IMR-90 (cell line): ENCODE data around the gene PTPRG. TPM values are rescaled to one million over a fixed set of nuclear protein-coding genes. Genes with fewer than 3 reads are reported as not detected.

ENCODE experiments used
- ATAC-seq: fragments of 200-7000 bp; cut with Tn5 transposase; 2 replicates; pipeline ENCODE4 v1.9.1; 2020; ENCODE audit warnings: low read depth, mild to moderate bottlenecking, moderate library complexity
- BruUV-seq: library from RNA; stranded (reverse); fragments of 400-500 nt; replicated peaks from 2 replicates; lab custom pipeline; 2021; lab: Mats Ljungman, UMichigan
- CTCF ChIA-PET: fragments of 300-600 bp; formaldehyde crosslinking; extraction: SDS; loops from one replicate; lab custom pipeline; 2021; ENCODE audit warnings: antibody characterized with exemption; lab: Yijun Ruan, JAX
- POLR2A ChIA-PET: fragments of 300-600 bp; sonication (Branson Sonifier 250); formaldehyde crosslinking; loops from one replicate; lab custom pipeline; 2022; ENCODE audit warnings: antibody characterized with exemption; ENCODE audit not compliant: unreplicated experiment; lab: Charles Lee
- DNase-seq: peaks from one replicate; pipeline ENCODE4 v3.0.0; 2013
- H2AFZ ChIP-seq: replicated peaks from 2 replicates; pipeline ENCODE3; 2013; ENCODE audit warnings: low read length, mild to moderate bottlenecking; ENCODE audit not compliant: poor library complexity
- H2AK5ac ChIP-seq: 2 replicates; pipeline ENCODE4 v1.6.1; 2013; ENCODE audit warnings: low read depth, low read length, inconsistent platforms
- H2AK9ac ChIP-seq: replicated peaks from 2 replicates; pipeline ENCODE3; 2013; ENCODE audit warnings: mild to moderate bottlenecking, low read depth, low read length, moderate library complexity; ENCODE audit not compliant: poor library complexity
- H2BK120ac ChIP-seq: 2 replicates; pipeline ENCODE4 v1.6.1; 2013; ENCODE audit warnings: low read depth, low read length, inconsistent platforms
- H2BK15ac ChIP-seq: 3 replicates; pipeline ENCODE4 v1.6.1; 2013; ENCODE audit warnings: low read depth, low read length, inconsistent platforms
- H2BK20ac ChIP-seq: 2 replicates; pipeline ENCODE4 v1.6.1; 2013; ENCODE audit warnings: low read depth, mild to moderate bottlenecking, inconsistent platforms, low read length, moderate library complexity
- H2BK5ac ChIP-seq: 2 replicates; pipeline ENCODE4 v1.6.1; 2013; ENCODE audit warnings: mild to moderate bottlenecking, low read depth, low read length, inconsistent platforms; ENCODE audit not compliant: poor library complexity, severe bottlenecking
- H3K14ac ChIP-seq: replicated peaks from 2 replicates; pipeline ENCODE4 v1.6.1; 2013; ENCODE audit warnings: low read depth, low read length, inconsistent platforms
- H3K18ac ChIP-seq: 2 replicates; pipeline ENCODE4 v1.6.1; 2013; ENCODE audit warnings: low read depth, low read length, control low read depth
- H3K23ac ChIP-seq: 2 replicates; pipeline ENCODE4 v1.6.1; 2013; ENCODE audit warnings: low read depth, low read length, inconsistent platforms
- H3K27ac ChIP-seq: 2 replicates; pipeline ENCODE4 v1.5.1; 2013; ENCODE audit warnings: mild to moderate bottlenecking, control low read depth, low read length; ENCODE audit not compliant: insufficient read depth
- H3K27me3 ChIP-seq: 2 replicates; pipeline ENCODE4 v1.6.1; 2013; ENCODE audit warnings: low read length; ENCODE audit not compliant: control insufficient read depth, insufficient read depth
- H3K36me3 ChIP-seq: 2 replicates; pipeline ENCODE4 v1.6.1; 2013; ENCODE audit warnings: low read length, mixed read lengths; ENCODE audit not compliant: control insufficient read depth, insufficient read depth
- H3K4ac ChIP-seq: 2 replicates; pipeline ENCODE4 v1.6.1; 2013; ENCODE audit warnings: low read depth, low read length, inconsistent platforms
- H3K4me1 ChIP-seq: 2 replicates; pipeline ENCODE4 v1.6.1; 2013; ENCODE audit warnings: low read length, mixed read lengths; ENCODE audit not compliant: control insufficient read depth, insufficient read depth
- H3K4me2 ChIP-seq: 2 replicates; pipeline ENCODE4 v1.6.1; 2013; ENCODE audit warnings: low read depth, mild to moderate bottlenecking, control low read depth, low read length, moderate library complexity
- H3K4me3 ChIP-seq: 2 replicates; pipeline ENCODE4 v1.5.1; 2013; ENCODE audit warnings: low read depth, mild to moderate bottlenecking, control low read depth, low read length, moderate library complexity; ENCODE audit not compliant: insufficient read depth
- H3K56ac ChIP-seq: 2 replicates; pipeline ENCODE4 v1.6.1; 2013; ENCODE audit warnings: low read length, inconsistent platforms; ENCODE audit not compliant: insufficient read depth; ENCODE audit errors: extremely low read depth
- H3K79me1 ChIP-seq, 2 experiments: 2 replicates each; pipeline ENCODE4 v1.6.1; 2013; ENCODE audit warnings: low read length in 2 of 2, inconsistent platforms in 1 of 2, low read depth in 1 of 2
- H3K9ac ChIP-seq: 2 replicates; pipeline ENCODE4 v1.6.1; 2013; ENCODE audit warnings: low read depth, low read length, control low read depth
- H3K9me1 ChIP-seq: 2 replicates; pipeline ENCODE4 v1.6.1; 2013; ENCODE audit warnings: low read length, inconsistent platforms; ENCODE audit not compliant: insufficient read depth
- H3K9me3 ChIP-seq: 2 replicates; pipeline ENCODE4 v1.6.1; 2013; ENCODE audit warnings: low read length; ENCODE audit not compliant: control insufficient read depth, insufficient read depth
- H4K20me1 ChIP-seq: 2 replicates; pipeline ENCODE4 v1.6.1; 2013; ENCODE audit warnings: low read length, inconsistent platforms; ENCODE audit not compliant: insufficient read depth
- H4K5ac ChIP-seq: 2 replicates; pipeline ENCODE4 v1.6.1; 2013; ENCODE audit warnings: mild to moderate bottlenecking, low read depth, low read length, control low read depth
- H4K8ac ChIP-seq, 2 experiments: 2 replicates each; pipeline ENCODE4 v1.6.1; 2013; ENCODE audit warnings: low read depth in 2 of 2, low read length in 2 of 2, control low read depth in 1 of 2, inconsistent platforms in 1 of 2
- H4K91ac ChIP-seq: 2 replicates; pipeline ENCODE4 v1.6.1; 2013; ENCODE audit warnings: low read depth, low read length, inconsistent platforms; ENCODE audit not compliant: insufficient read depth
- BHLHE40 ChIP-seq: fragments of 150-350 bp; IDR thresholded peaks from 2 replicates; pipeline ENCODE4 v1.6.1; 2016; ENCODE audit warnings: mild to moderate bottlenecking, low read depth, low read length
- CHD1 ChIP-seq: IDR thresholded peaks from 2 replicates; pipeline ENCODE4 v1.6.1; 2012; ENCODE audit warnings: low read depth, low read length, improper control_type of control experiment
- CTCF ChIP-seq: conservative IDR thresholded peaks from 2 replicates; pipeline ENCODE4 v1.5.1; 2012; ENCODE audit warnings: mild to moderate bottlenecking, low read depth, low read length, improper control_type of control experiment
- ELK1 ChIP-seq: fragments of 150-350 bp; IDR thresholded peaks from 2 replicates; pipeline ENCODE4 v1.6.1; 2016; ENCODE audit warnings: low read depth, mild to moderate bottlenecking, low read length, moderate library complexity, borderline replicate concordance
- FOS ChIP-seq: fragments of 150-350 bp; IDR thresholded peaks from 2 replicates; pipeline ENCODE4 v1.6.1; 2016; ENCODE audit warnings: low read depth, low read length
- MXI1 ChIP-seq: IDR thresholded peaks from 2 replicates; pipeline ENCODE4 v1.6.1; 2012; ENCODE audit warnings: low read depth, mild to moderate bottlenecking, low read length, moderate library complexity, borderline replicate concordance
- NFE2L2 ChIP-seq: fragments of 150-350 bp; IDR thresholded peaks from 2 replicates; pipeline ENCODE4 v1.6.1; 2016; ENCODE audit warnings: low read depth, mild to moderate bottlenecking, low read length
- POLR2A ChIP-seq: IDR thresholded peaks from 2 replicates; pipeline ENCODE4 v1.6.1; 2012; ENCODE audit warnings: mild to moderate bottlenecking, low read depth, low read length
- RFX5 ChIP-seq: IDR thresholded peaks from 2 replicates; pipeline ENCODE4 v1.8.0; 2012; ENCODE audit warnings: low read depth, mild to moderate bottlenecking, low read length, moderate library complexity
- WGBS, 2 experiments: methylation state at CpG; one replicate each; pipeline versions ENCODE4 v1.1.5 to v1.1.7; 2013; ENCODE audit warnings: missing lambda C conversion rate in 2 of 2; ENCODE audit not compliant: insufficient read length in 1 of 2; ENCODE audit errors: extremely low coverage in 2 of 2; 5-methylcytosine and 5-hydroxymethylcytosine counted together
- dilution Hi-C: fragments of 300-500 bp; cut with HindIII; formaldehyde crosslinking; loops from one replicate; pipeline ENCODE4 v1.14.3; 2018; ENCODE audit warnings: low sequenced_read_pairs; ENCODE audit not compliant: unreplicated experiment
- in situ Hi-C: fragments of 300-500 bp; cut with MboI; formaldehyde crosslinking; loops from 3 replicates; pipeline ENCODE4 v1.14.3; 2019; ENCODE audit warnings: low sequenced_read_pairs, inconsistent platforms, mixed read lengths
- intact Hi-C: fragments of 100-400 bp; cut with micrococcal nuclease; formaldehyde crosslinking; loops from 2 replicates; pipeline ENCODE4 v1.10.0; 2022
- polyA plus RNA-seq, 3 experiments: library from polyadenylated mRNA; depleted of rRNA; stranded (reverse); fragments of >200 nt; gene quantifications; 2 replicates each; pipeline ENCODE4 v1.2.3, GENCODE V29; 2012; ENCODE audit warnings: low replicate concordance in 1 of 3
- total RNA-seq: library from RNA; depleted of rRNA; stranded (reverse); fragments of >200 nt; gene quantifications from 2 replicates; pipeline ENCODE4 v1.2.3, GENCODE V29; 2012

Gene PTPRG
- total and polyA plus RNA-seq, 2 of the 4 experiments (the other 2 are of a cell fraction), result 7.7 to 31.0 TPM

- no peak overlapping the region for H3K4me2 ChIP-seq
- H4K5ac ChIP-seq, result no peak overlapping the region
- H4K20me1 ChIP-seq, result no peaks in the 10 kb centered on the region
- in situ Hi-C loops, result no loop called here
- H3K14ac ChIP-seq, result no peak overlapping the region
- no peak overlapping the region for H2AK5ac ChIP-seq
- H3K79me1 ChIP-seq, result no peaks in the 10 kb centered on the region; a peak in 1 of 4 replicates
- H3K23ac ChIP-seq, result no peak overlapping the region
- no peak overlapping the region for H2BK20ac ChIP-seq
- H3K4me1 ChIP-seq, result peaks cover 1% of the 10 kb centered on the region; the same call in 1 of the 2 replicates
- no peak overlapping the region for H3K27ac ChIP-seq
- no peak overlapping the region for H2BK15ac ChIP-seq
- no peak for TF ChIP-seq RFX5
- no peak for TF ChIP-seq MXI1
- TF ChIP-seq FOS, result no peak
- no peak for TF ChIP-seq ELK1
- no peak for TF ChIP-seq CHD1
- TF ChIP-seq CTCF, result no peak
- no peak for TF ChIP-seq BHLHE40
- no peak for TF ChIP-seq NFE2L2
- TF ChIP-seq POLR2A, result no peak
- no peak overlapping the region for H2AFZ ChIP-seq
- no peak for ATAC-seq
- H4K8ac ChIP-seq, result no peak overlapping the region
- no peak overlapping the region for H3K9ac ChIP-seq
- H3K4me3 ChIP-seq, result no peak overlapping the region
- no peak for DNase-seq
- no peak overlapping the region for H4K91ac ChIP-seq
- intact Hi-C loops, result no loop called here
- POLR2A ChIA-PET, result no interaction called here
- H3K27me3 ChIP-seq, result no peaks in the 10 kb centered on the region
- BruUV-seq, result no TSS peak
- no peaks in the 10 kb centered on the region for H3K9me3 ChIP-seq
- no CpG with 5 or more reads among the region's 7 CpGs for WGBS, 2 experiments
- no peak overlapping the region for H3K18ac ChIP-seq
- dilution Hi-C loops, result no loop called here
- H3K9me1 ChIP-seq, result no peaks in the 10 kb centered on the region; the same call in 1 of the 2 replicates
- no peak overlapping the region for H3K56ac ChIP-seq
- H2BK5ac ChIP-seq, result no peak overlapping the region
- H2BK120ac ChIP-seq, result no peak overlapping the region
- no peak overlapping the region for H3K4ac ChIP-seq
- CTCF ChIA-PET, result interaction anchor here (1.0 kb wide), 1 partner anchor 14 kb away, joined by 4 read pairs; no protein-coding TSS in a partner anchor
- no peak overlapping the region for H2AK9ac ChIP-seq
- no peaks in the 10 kb centered on the region for H3K36me3 ChIP-seq
These were observed 612.7 kb downstream of the PTPRG start for GRCh38 chr3:62173939-62174515.
